Right hindlimb (tissue), 1 donor: ENCODE results near the gene ATP6V0B.

Source experiments
- DNase-seq: peaks from one replicate; pipeline ENCODE4 v3.0.0-alpha.2; 2018

Gene ATP6V0B

DNA sequence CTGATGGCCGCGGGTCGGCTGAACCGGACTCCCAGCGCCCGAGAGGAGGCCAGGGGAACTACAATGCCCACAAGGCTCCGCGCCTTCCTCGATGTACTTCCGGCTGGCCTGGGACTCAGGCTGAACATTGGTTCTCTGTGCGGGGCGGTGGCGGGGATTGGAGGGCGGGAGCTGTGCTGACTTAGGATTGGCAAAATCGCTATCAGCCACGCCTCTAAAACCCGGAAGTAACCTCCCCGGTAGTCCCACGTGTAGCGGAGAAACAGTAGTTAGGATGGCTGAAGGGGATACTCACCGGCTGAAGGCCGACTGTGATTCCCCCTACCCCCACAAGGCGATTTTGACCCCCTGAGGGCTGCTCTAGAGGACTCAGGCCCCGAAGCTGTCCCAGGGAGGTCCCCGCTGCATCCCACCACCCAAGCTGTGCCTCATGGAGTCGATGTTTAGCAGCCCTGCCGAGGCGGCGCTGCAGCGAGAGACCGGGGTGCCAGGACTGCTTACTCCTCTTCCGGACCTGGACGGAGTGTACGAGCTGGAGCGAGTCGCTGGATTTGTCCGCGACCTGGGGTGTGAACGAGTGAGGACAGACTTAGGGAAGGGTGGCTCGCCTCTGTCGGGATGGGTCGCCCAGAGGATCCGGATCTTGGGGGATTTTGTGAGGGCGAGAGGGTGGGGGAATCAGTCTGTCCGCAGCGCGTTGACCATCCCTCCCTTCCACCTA is 4.9 kb upstream of the ATP6V0B start, which contains the start of gene DPH2:
TSS of gene DPH2 (plus strand) at position 265 of the 721 bp plus-strand sequence. CDS start at position 431, 166 bp downstream.
- DNase-seq, result peak; percentile 98

DNA sequence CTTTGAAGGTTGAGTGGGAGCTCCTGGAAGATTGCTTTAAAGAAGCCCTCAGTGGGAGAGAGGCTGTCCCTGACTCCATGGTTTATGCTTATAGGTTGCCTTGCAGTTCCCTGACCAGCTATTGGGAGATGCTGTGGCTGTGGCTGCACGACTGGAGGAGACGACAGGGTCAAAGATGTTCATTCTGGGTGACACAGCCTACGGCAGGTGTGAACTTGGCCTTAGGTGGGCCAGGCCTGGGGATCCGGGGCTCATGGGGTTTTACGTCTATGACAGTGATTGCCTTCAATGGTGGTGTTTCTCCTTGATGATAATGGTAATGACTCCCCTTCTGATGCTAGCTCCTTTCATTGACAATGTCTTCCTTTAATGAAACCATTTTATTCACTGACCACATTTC is 4.3 kb upstream of the ATP6V0B start:
- no peak for DNase-seq

DNA sequence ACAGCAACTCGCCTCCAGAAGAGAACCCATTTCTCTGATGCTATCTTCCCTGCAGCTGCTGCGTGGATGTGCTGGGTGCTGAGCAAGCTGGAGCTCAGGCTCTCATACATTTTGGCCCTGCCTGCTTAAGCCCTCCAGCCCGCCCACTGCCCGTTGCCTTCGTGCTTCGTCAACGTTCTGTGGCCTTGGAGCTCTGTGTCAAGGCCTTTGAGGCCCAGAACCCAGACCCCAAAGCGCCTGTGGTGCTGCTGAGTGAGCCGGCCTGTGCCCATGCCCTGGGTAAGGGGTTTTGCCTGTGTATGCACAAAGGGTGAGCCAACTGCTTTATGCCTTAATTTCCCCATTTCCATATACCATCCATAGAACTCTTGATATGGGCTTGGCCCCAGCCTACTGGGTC is 3.8 kb upstream of the ATP6V0B start:
- no peak for DNase-seq

- DNase-seq, result no peak
Observed at GRCh38 chr1:43971336-43971980, 3.3 kb upstream of the ATP6V0B start.

- DNase-seq, result no peak
Observed at GRCh38 chr1:43973981-43974442, 748 bp upstream of the ATP6V0B start.

- no peak for DNase-seq
Observed at GRCh38 chr1:43975249-43975961, 645 bp downstream of the ATP6V0B start.

GRCh38 chr1:43976045-43976444 is 1.3 kb downstream of the ATP6V0B start:
- DNase-seq, result no peak

- DNase-seq, result no peak
Observed at GRCh38 chr1:43976890-43977289, 2.1 kb downstream of the ATP6V0B start.

- DNase-seq, result no peak
Observed at GRCh38 chr1:43977376-43978263, 2.9 kb downstream of the ATP6V0B start.

DNA sequence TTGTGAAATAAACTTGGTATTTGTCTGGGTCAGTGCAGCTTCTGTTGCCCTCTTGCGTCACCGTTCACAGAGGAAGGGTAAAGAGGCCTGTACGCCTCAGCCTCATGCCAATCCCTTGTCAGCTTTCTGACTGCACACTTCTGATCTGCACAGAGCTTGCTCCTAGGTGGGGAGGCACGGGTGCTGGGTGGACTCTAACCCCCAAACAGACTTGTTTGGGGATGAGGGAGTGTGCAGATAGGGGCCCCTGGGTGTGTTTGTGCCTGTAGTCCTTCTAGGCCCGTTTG is 3.4 kb downstream of the ATP6V0B start:
- DNase-seq, result no peak

- peak; percentile 60 for DNase-seq
Observed at GRCh38 chr1:43978551-43979260, 3.9 kb downstream of the ATP6V0B start, which contains the start of gene B4GALT2. TSS of gene B4GALT2 (plus strand) at chr1:43979210. CDS start at chr1:43981161, 1,951 bp downstream.

DNA sequence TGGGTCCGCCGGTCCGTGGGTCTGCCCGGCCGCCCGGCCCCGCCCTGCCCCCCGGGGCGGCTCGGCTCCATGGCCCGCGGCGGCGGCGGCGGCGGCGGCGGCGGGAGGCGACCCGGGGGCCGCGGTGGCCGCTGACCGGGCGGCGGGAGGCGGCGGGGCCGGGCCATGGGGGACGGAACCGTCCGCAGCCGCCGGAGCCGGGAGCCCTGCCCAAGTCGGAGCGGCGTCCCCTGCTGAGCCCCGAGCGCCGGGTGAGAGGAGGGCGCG is 4.4 kb downstream of the ATP6V0B start:
- no peak for DNase-seq

DNA sequence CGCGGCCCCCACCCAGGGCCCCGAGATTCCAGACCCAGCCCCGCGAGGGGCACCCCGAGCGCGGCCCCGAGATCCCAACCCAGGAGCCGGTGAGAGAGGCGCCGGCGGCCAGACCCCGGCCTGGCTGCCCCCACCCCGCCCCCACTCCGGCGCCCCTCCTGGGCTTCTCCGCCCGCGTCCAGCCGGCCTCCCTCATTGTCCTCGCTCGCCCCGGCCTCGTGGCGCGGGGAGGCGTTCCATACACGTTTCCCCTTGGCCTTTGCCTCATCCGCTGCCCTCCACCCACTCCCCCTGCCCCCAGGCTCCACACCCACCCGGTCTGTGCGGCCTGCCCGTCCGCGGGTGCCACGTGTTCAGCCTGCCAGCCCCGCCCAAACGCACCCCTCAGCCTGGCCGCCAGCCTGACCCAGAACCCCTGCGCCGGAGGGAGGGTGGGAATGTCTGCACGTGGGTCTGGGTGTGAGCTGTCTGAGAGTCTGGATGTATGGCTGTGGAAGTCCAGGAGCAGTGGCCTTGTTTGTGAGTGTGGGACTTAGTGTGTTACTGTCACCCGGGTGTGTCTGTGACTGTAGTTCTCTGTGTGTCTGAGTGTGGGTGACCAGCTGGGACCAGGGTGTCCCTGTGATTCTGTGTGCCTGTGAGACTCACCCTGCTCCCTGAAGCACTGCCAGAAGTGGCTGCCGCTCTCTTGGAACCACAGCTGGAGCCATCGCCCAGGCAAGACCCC is 4.9 kb downstream of the ATP6V0B start:
- peak; percentile 80 for DNase-seq

DNA sequence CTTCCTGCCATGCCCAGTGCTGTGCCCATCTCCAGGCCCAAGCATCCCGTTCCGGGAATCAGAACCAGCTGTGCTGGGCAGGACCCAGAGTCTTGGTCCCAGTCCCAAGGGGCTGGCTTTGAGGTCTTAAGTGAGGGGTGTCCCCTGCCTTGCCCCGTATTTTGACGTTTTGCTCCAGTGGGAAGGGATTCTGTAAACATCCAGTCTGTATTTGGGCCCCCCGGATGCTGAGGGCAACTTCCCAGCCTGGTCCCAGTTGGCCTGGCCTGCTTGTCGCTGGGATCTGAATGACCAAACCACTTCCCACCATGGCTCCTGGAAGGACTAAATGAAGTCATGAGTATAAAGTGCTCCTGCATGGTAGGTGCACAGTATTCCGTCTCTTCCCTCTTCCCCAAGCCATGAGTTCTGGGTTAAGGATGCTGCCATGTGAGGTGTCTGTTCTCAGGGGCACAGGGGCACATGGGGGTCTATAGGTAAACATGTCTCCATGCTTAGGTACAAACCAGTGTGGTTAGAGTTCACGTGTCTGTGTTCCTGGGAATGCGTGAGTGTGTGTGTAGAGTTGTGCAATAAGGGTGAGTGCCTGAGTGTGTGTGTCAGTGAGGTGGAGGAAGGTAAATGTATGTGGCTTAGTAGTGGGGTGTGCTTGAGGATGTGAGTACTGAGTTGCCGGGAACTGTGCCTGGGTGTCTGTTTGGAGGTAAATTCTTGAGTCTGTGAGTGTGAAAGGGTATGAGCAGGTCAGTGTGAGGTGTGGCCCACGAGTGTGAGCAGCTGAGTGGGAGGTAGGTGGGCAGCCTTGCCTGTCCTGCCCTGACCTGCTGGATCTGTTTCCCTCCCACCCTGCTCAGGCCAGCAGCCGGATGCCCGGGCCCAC is 5.7 kb downstream of the ATP6V0B start:
- no peak for DNase-seq

DNA sequence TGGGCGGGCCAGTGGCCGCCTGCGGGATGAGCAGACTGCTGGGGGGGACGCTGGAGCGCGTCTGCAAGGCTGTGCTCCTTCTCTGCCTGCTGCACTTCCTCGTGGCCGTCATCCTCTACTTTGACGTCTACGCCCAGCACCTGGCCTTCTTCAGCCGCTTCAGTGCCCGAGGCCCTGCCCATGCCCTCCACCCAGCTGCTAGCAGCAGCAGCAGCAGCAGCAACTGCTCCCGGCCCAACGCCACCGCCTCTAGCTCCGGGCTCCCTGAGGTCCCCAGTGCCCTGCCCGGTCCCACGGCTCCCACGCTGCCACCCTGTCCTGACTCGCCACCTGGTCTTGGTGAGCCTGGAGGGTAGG is 6.4 kb downstream of the ATP6V0B start:
- no peak for DNase-seq

DNA sequence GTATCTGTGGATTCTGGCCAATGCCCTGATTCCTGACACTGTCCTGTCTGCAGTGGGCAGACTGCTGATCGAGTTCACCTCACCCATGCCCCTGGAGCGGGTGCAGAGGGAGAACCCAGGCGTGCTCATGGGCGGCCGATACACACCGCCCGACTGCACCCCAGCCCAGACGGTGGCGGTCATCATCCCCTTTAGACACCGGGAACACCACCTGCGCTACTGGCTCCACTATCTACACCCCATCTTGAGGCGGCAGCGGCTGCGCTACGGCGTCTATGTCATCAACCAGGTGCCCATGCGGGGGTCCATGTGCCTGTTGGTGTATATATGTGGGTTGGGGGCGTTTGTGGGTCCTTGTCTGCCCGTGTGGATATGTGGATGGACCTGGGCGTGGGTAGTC is 6.9 kb downstream of the ATP6V0B start:
- no peak for DNase-seq

DNA sequence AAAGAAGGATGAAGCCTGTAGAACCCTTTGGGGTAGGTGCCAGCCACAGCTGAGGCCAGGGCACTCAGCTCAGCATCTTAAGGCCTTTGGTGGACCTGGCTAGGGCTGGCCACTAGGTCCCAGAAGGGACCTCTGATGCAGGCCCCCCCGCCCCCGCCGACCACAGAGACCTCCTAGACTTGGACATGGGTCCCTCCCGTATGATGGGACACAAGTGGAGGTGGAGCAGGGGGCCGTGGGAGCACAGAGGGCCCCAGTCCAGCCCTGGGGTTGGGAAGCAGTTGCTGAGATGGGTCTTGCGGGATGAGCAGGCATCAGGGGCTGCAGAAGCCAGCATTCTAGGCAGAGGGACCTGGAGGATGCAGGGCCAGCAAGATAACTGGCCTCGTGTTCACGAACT is 7.5 kb downstream of the ATP6V0B start:
- DNase-seq, result no peak

GRCh38 chr1:43982808-43983207 is 8.0 kb downstream of the ATP6V0B start:
- no peak for DNase-seq

DNA sequence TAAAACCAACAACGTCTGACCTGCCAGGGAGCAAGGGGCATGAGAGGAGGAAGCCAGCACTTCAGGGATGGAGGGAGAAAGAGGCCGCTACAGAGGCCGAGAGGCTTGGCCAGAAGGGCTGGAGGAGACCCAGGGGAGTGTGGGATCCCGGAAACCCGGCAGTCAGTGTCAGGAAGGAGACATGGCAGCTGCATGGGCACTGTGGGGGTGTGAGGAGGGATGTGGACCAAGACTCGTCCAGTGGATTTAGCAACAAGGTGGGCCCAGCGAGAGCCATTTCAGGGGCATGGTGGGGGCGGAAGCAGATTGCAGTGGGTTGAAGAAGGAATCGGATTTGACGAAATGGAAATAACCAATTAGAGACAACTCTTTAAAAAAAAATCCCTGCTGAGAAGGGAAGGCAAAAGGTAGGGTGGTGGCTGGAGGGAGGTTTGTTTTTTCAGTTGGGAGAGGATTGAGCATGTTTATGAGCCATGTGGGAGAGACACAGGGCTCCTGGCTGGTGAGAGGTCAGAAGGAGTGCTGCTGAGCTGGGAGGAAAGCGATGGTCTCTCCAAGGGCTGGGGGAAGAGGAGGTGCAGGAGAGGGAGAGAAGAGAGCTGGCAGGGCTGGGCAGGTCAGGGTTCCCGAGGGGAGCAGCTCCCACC is 8.6 kb downstream of the ATP6V0B start:
- no peak for DNase-seq

- DNase-seq, result no peak
Observed at GRCh38 chr1:43984855-43985254, 10.1 kb downstream of the ATP6V0B start.
